GM21529 (cell line): ENCODE results near the gene ROPN1L.
A peak's percentile ranks its signal among the peaks of the same experiment; 100 is the strongest.
"Not testable (repeated sequence)": the region's sequence is repeated elsewhere in the genome, so short reads cannot be mapped to it uniquely, and the experiment has no call there.

Source experiments
- ATAC-seq: cut with Tn5 transposase; IDR thresholded peaks from one replicate; pipeline ENCODE4 v1.9.1; 2021; ENCODE audit not compliant: unreplicated experiment

The ROPN1L gene

GRCh38 chr5:10476878-10477277 lies 35.2 kb downstream of the ROPN1L start:
- ATAC-seq, result no peak

GRCh38 chr5:10477943-10478342 lies 36.3 kb downstream of the ROPN1L start:
- ATAC-seq, result no peak

GRCh38 chr5:10478436-10478835 lies 36.8 kb downstream of the ROPN1L start:
- ATAC-seq, result no peak

- no peak for ATAC-seq
Observed at GRCh38 chr5:10479154-10479721, 37.6 kb downstream of the ROPN1L start.

GRCh38 chr5:10480237-10480985 lies 38.7 kb downstream of the ROPN1L start:
- ATAC-seq, result no peak

GRCh38 chr5:10481241-10481935 lies 39.7 kb downstream of the ROPN1L start:
- ATAC-seq, result peak; percentile 49

GRCh38 chr5:10482791-10483530 lies 41.3 kb downstream of the ROPN1L start:
- no peak for ATAC-seq

GRCh38 chr5:10484774-10485141 lies 43.1 kb downstream of the ROPN1L start:
- ATAC-seq, result no peak

- no peak for ATAC-seq
Observed at GRCh38 chr5:10485142-10485795, 43.6 kb downstream of the ROPN1L start.

- no peak for ATAC-seq
Observed at GRCh38 chr5:10485897-10486296, 44.2 kb downstream of the ROPN1L start.

- ATAC-seq, result no peak
Observed at GRCh38 chr5:10486511-10487344, 45.0 kb downstream of the ROPN1L start.

GRCh38 chr5:10488144-10488543 lies 46.5 kb downstream of the ROPN1L start:
- ATAC-seq, result no peak

- ATAC-seq, result peak; percentile 93
Observed at GRCh38 chr5:10489810-10490426, 48.2 kb downstream of the ROPN1L start.

GRCh38 chr5:10490927-10491672 lies 49.4 kb downstream of the ROPN1L start:
- ATAC-seq, result no peak

GRCh38 chr5:10491673-10492026 lies 50.0 kb downstream of the ROPN1L start:
- no peak for ATAC-seq

- no peak for ATAC-seq
Observed at GRCh38 chr5:10493884-10494283, 52.2 kb downstream of the ROPN1L start.

- not testable (repeated sequence) for ATAC-seq
Observed at GRCh38 chr5:10494497-10494896, 52.8 kb downstream of the ROPN1L start.

- ATAC-seq, result no peak
Observed at GRCh38 chr5:10497554-10497953, 55.9 kb downstream of the ROPN1L start.

- ATAC-seq, result no peak
Observed at GRCh38 chr5:10498350-10498749, 56.7 kb downstream of the ROPN1L start.
